GM20000 (cell line): ENCODE results near the gene GPC4.
"Not testable (repeated sequence)": the region's sequence is repeated elsewhere in the genome, so short reads cannot be mapped to it uniquely, and the experiment has no call there.

Experiments used
- DNase-seq: peaks from one replicate; pipeline ENCODE4 v3.0.0; 2012; ENCODE audit warnings: low spot score
- CTCF ChIP-seq: IDR thresholded peaks from 2 replicates; pipeline ENCODE4 v1.5.1; 2012; ENCODE audit warnings: mild to moderate bottlenecking, control low read depth; ENCODE audit errors: extremely low read depth, missing control alignments

GPC4 gene

GRCh38 chrX:133287860-133288259, 127.4 kb downstream of the GPC4 start:
- no peak for TF ChIP-seq CTCF
- DNase-seq = no peak

GRCh38 chrX:133285341-133285740, 129.9 kb downstream of the GPC4 start:
- TF ChIP-seq CTCF = no peak
- DNase-seq = no peak

GRCh38 chrX:133279112-133279730, 136.1 kb downstream of the GPC4 start:
- DNase-seq = not testable (repeated sequence)

GRCh38 chrX:133273180-133273579, 142.1 kb downstream of the GPC4 start:
- no peak for DNase-seq
- no peak for TF ChIP-seq CTCF

- no peak for DNase-seq
- TF ChIP-seq CTCF = no peak
Observed at GRCh38 chrX:133269168-133269567, 146.1 kb downstream of the GPC4 start.

- TF ChIP-seq CTCF = no peak
- no peak for DNase-seq
Observed at GRCh38 chrX:133267621-133268020, 147.7 kb downstream of the GPC4 start.

- no peak for TF ChIP-seq CTCF
Observed at GRCh38 chrX:133265331-133265730, 150.0 kb downstream of the GPC4 start.

GRCh38 chrX:133258481-133258880, 156.8 kb downstream of the GPC4 start:
- no peak for DNase-seq
- no peak for TF ChIP-seq CTCF

More at GRCh38 chrX:133265331-133265730, 150.0 kb downstream of the GPC4 start:
- DNase-seq = no peak
